GM12878 (cell line): ENCODE measurements around the gene ACADS.

ENCODE experiments used
- CHD4 ChIP-seq: fragments of 200-600 bp; sonication (generic); IDR thresholded peaks from 2 replicates; pipeline ENCODE4 v1.6.1; 2016; ENCODE audit warnings: mild to moderate bottlenecking
- CTCF ChIP-seq, 3 experiments: IDR thresholded peaks in 2 of 3; conservative IDR thresholded peaks in 1 of 3; 2 replicates each; pipeline ENCODE4 v1.5.1; 2011; ENCODE audit warnings: low read depth in 3 of 3, low read length in 3 of 3, mild to moderate bottlenecking in 3 of 3, control low read depth in 2 of 3, moderate library complexity in 2 of 3, inconsistent platforms in 1 of 3, mixed read lengths in 1 of 3; ENCODE audit not compliant: control insufficient read depth in 2 of 3, insufficient read depth in 1 of 3; ENCODE audit errors: extremely low read depth in 1 of 3
- ESRRA ChIP-seq: IDR thresholded peaks from 2 replicates; pipeline ENCODE4 v1.6.1; 2012; ENCODE audit warnings: mild to moderate bottlenecking, low read length, improper control_type of control experiment
- NBN ChIP-seq: fragments of 450-650 bp; IDR thresholded peaks from 2 replicates; pipeline ENCODE4 v1.6.1; 2016
- POLR2A ChIP-seq: IDR thresholded peaks from 2 replicates; pipeline ENCODE4 v1.6.1; 2011; ENCODE audit warnings: low read depth, mild to moderate bottlenecking, low read length
- POLR2AphosphoS5 ChIP-seq: IDR thresholded peaks from 2 replicates; pipeline ENCODE4 v1.6.1; 2011; ENCODE audit warnings: mild to moderate bottlenecking, low read length, inconsistent platforms
- SMARCA5 ChIP-seq: fragments of 450-650 bp; IDR thresholded peaks from 2 replicates; pipeline ENCODE4 v1.6.1; 2017; ENCODE audit warnings: mild to moderate bottlenecking

DNA sequence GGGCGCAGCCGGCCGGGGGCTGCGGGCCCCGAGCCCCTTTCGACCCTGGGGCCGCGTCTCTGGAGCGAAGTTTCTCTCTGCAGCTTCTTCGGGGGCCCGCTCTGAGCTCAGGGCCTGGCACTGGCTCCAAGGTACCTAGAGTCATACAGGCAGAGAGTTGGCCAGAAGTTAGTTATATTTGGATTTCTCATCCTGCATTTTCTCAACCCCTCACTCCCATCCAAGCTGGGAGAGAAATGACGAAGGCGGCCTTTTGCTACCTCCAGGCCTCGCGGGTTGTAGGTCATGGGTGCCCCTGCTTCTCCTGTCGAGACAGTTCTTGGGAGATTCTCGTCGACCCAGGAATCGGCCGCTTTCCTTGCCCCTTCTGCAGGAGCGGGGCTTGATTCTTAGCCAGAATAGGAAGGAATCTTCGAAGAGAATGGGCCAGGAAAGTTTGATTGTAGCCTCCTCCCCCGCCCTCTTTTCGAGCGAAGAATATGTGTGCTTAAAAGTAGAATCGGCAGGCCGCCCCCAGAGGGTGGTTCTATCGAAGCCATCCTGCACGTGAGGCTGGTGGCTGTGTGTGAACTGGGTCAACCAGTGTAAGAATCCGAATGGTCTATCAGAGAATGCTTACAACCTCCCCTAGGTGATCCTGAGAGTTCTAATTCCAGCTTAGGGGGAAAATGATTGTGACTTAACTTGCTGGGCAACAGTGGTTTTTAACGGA, 37.9 kb upstream of the ACADS start:
- TF ChIP-seq CTCF (IDR thresholded peaks at IDR 0.05 in 2 of 3, conservative IDR thresholded peaks at IDR 0.05 in 1 of 3; ENCODE audit: control insufficient read depth in 2 of 3, extremely low read depth in 1 of 3, insufficient read depth in 1 of 3, low read depth in 3 of 3, low read length in 3 of 3) (0 out of 6 replicates have a peak, but pooled peaks of 1 of the 3 experiments have one; percentile 4), NBN (no peak), ESRRA (no peak), POLR2AphosphoS5 (no peak), CHD4 (no peak), POLR2A (no peak), SMARCA5 (0 out of 2 replicates have a peak, but pooled peaks have one; percentile 4)
